HepG2 (cell line): ENCODE measurements around the gene MDH2. TPM values are rescaled to one million over a fixed set of nuclear protein-coding genes. Genes with fewer than 3 reads are reported as not detected.

ENCODE experiments used
- ATF7 ChIP-seq, 2 experiments: fragments of 450-650 bp in 1 of 2; sonication (generic) in 1 of 2; formaldehyde crosslinking in 1 of 2; IDR thresholded peaks; 2 replicates each; pipeline versions ENCODE4 v1.4.0 to v1.6.1; 2016 to 2020; ENCODE audit warnings: antibody characterized with exemption in 1 of 2, mild to moderate bottlenecking in 1 of 2, missing genetic modification reagents in 1 of 2
- FOXK1 ChIP-seq: sonication (generic); formaldehyde crosslinking; IDR thresholded peaks from 2 replicates; pipeline ENCODE4 v1.4.0; 2020; ENCODE audit warnings: low read depth, missing genetic modification reagents, borderline replicate concordance
- FUBP1 ChIP-seq: sonication (generic); formaldehyde crosslinking; IDR thresholded peaks from 2 replicates; pipeline ENCODE4 v1.5.1; 2020; ENCODE audit warnings: missing genetic modification reagents, mild to moderate bottlenecking, borderline replicate concordance
- MLLT10 ChIP-seq: sonication (generic); formaldehyde crosslinking; IDR thresholded peaks from 2 replicates; pipeline ENCODE4 v1.4.0; 2020; ENCODE audit warnings: missing genetic modification reagents
- MTF2 ChIP-seq: sonication (generic); formaldehyde crosslinking; IDR thresholded peaks from 2 replicates; pipeline ENCODE4 v1.5.0; 2020; ENCODE audit warnings: missing genetic modification reagents, borderline replicate concordance
- NPAS2 ChIP-seq: sonication (generic); formaldehyde crosslinking; IDR thresholded peaks from 2 replicates; pipeline ENCODE4 v1.8.0; 2022; ENCODE audit warnings: mild to moderate bottlenecking, missing genetic modification reagents, borderline replicate concordance
- PAF1 ChIP-seq: IDR thresholded peaks from 2 replicates; pipeline ENCODE4 v1.6.1; 2016; ENCODE audit warnings: missing genetic modification reagents, missing compliant biosample characterization
- SETDB1 ChIP-seq: sonication (generic); formaldehyde crosslinking; IDR thresholded peaks from 2 replicates; pipeline ENCODE4 v1.5.1; 2020; ENCODE audit warnings: missing genetic modification reagents, mild to moderate bottlenecking, borderline replicate concordance
- TRAFD1 ChIP-seq: sonication (generic); formaldehyde crosslinking; IDR thresholded peaks from 2 replicates; pipeline ENCODE4 v1.5.1; 2020; ENCODE audit warnings: missing genetic modification reagents, mild to moderate bottlenecking, borderline replicate concordance
- UBTF ChIP-seq: sonication (generic); formaldehyde crosslinking; IDR thresholded peaks from 2 replicates; pipeline ENCODE4 v1.4.0; 2020; ENCODE audit warnings: mild to moderate bottlenecking, missing genetic modification reagents
- ZBTB39 ChIP-seq: sonication (generic); formaldehyde crosslinking; IDR thresholded peaks from 2 replicates; pipeline ENCODE4 v1.5.0; 2020; ENCODE audit warnings: missing genetic modification reagents
- ZMAT5 ChIP-seq: sonication (generic); formaldehyde crosslinking; IDR thresholded peaks from 2 replicates; pipeline ENCODE4 v1.5.0; 2020; ENCODE audit warnings: mild to moderate bottlenecking, low read depth, missing genetic modification reagents, borderline replicate concordance
- ZMYM2 ChIP-seq: sonication (generic); formaldehyde crosslinking; IDR thresholded peaks from 2 replicates; pipeline ENCODE4 v1.8.0; 2022; ENCODE audit warnings: mild to moderate bottlenecking, missing genetic modification reagents
- ZNF576 ChIP-seq: sonication (generic); formaldehyde crosslinking; IDR thresholded peaks from 2 replicates; pipeline ENCODE4 v1.4.0; 2020; ENCODE audit warnings: mild to moderate bottlenecking, missing genetic modification reagents
- ZNF709 ChIP-seq: sonication (generic); formaldehyde crosslinking; IDR thresholded peaks from 2 replicates; pipeline ENCODE4 v1.5.0; 2020; ENCODE audit warnings: mild to moderate bottlenecking, missing genetic modification reagents
- ZUFSP ChIP-seq: sonication (generic); formaldehyde crosslinking; IDR thresholded peaks from 2 replicates; pipeline ENCODE4 v1.9.0; 2021; ENCODE audit warnings: missing genetic modification reagents, mild to moderate bottlenecking, borderline replicate concordance
- polyA plus RNA-seq, 8 experiments: library from polyadenylated mRNA; depleted of rRNA in 3 of 8; stranded (reverse) in 7 of 8; unstranded in 1 of 8; fragments of >200 nt; fragmentation: Illumina TruSeq in 4 of 8; extraction: Trizol in 4 of 8; gene quantifications; 2 replicates each; pipeline versions ENCODE4 v1.2.1 to v1.2.3, GENCODE V29; 2011 to 2016; ENCODE audit warnings: low read depth in 4 of 8, missing spikeins in 1 of 8, mixed read lengths in 1 of 8; ENCODE audit not compliant: insufficient read depth in 1 of 8
- total RNA-seq, 5 experiments: library from RNA; depleted of rRNA; stranded (reverse); fragments of >200 nt; fragmentation: Illumina TruSeq; extraction: Trizol; gene quantifications; 2 replicates each; pipeline ENCODE4 v1.2.3, GENCODE V29; 2016; ENCODE audit warnings: low read depth in 1 of 5

The MDH2 gene
- total and polyA plus RNA-seq, 2 of the 13 experiments (the other 11 are each of a cell fraction or from before 2014, with no cell fraction given): 81.4 to 90.3 TPM

GRCh38 chr7:76047811-76048667 is at the start of gene MDH2, which contains the start of gene STYXL1 (continued):
- TF ChIP-seq SETDB1 (CRISPR knock-in tag) (no peak), ZNF709 (CRISPR knock-in tag) (peak; percentile 71; the same call in 1 of the 2 replicates), ZNF576 (CRISPR knock-in tag) (no peak; the same call in 1 of the 2 replicates), ZBTB39 (CRISPR knock-in tag) (no peak), TRAFD1 (CRISPR knock-in tag) (no peak), NPAS2 (no peak), ATF7 (IDR thresholded peaks at IDR 0.05) (no peak), ATF7 (CRISPR knock-in tag; IDR thresholded peaks at IDR 0.05) (no peak), UBTF (CRISPR knock-in tag) (peak; percentile 85), FOXK1 (CRISPR knock-in tag) (peak; percentile 89; the same call in 1 of the 2 replicates), ZMYM2 (CRISPR knock-in tag) (no peak), ZUFSP (CRISPR knock-in tag) (no peak), FUBP1 (CRISPR knock-in tag) (no peak), PAF1 (CRISPR knock-in tag) (no peak), MLLT10 (CRISPR knock-in tag) (0 out of 2 replicates have a peak, but pooled peaks have one; percentile 63), MTF2 (no peak), ZMAT5 (no peak)
